Colon (tissue), 2 donors: ENCODE data around the gene USP21.
"Not testable (repeated sequence)": the region's sequence is repeated elsewhere in the genome, so short reads cannot be mapped to it uniquely, and the experiment has no call there.

Experiments used
- FAIRE-seq: peaks from 2 replicates; lab custom pipeline; 2012; peaks lifted over from hg19 to GRCh38; lab: Jason Lieb, UNC
- donor health status: control.
- donor health status: control.

The USP21 gene

GRCh38 chr1:161159087-161159912 is at the start of gene USP21:
Gene USP21, plus strand, starts transcription at chr1:161159500. Its CDS starts 1,141 bp downstream, at chr1:161160641.
- no peak for FAIRE-seq

GRCh38 chr1:161111117-161111516 is 48.2 kb upstream of the USP21 start:
- FAIRE-seq, result no peak

GRCh38 chr1:161111527-161111926 is 47.8 kb upstream of the USP21 start:
- no peak for FAIRE-seq

- FAIRE-seq, result no peak
Measured at GRCh38 chr1:161113915-161114314, 45.4 kb upstream of the USP21 start.

- FAIRE-seq, result no peak
Measured at GRCh38 chr1:161114556-161114955, 44.7 kb upstream of the USP21 start.

GRCh38 chr1:161115132-161115711 is 44.1 kb upstream of the USP21 start:
- FAIRE-seq, result no peak

- not testable (repeated sequence) for FAIRE-seq
Measured at GRCh38 chr1:161115961-161116360, 43.3 kb upstream of the USP21 start.

- FAIRE-seq, result no peak
Measured at GRCh38 chr1:161117759-161118581, 41.3 kb upstream of the USP21 start, which contains the start of the genes NIT1 and PFDN2. Gene NIT1, plus strand, starts transcription at chr1:161118105. Its CDS starts 72 bp downstream, at chr1:161118177. Gene PFDN2, minus strand, starts transcription at chr1:161118037. Its CDS starts 11 bp downstream, at chr1:161118026.

- no peak for FAIRE-seq
Measured at GRCh38 chr1:161119092-161119903, 40.0 kb upstream of the USP21 start.

- no peak for FAIRE-seq
Measured at GRCh38 chr1:161121042-161121650, 38.2 kb upstream of the USP21 start.

- FAIRE-seq, result no peak
Measured at GRCh38 chr1:161121834-161122233, 37.5 kb upstream of the USP21 start.

GRCh38 chr1:161122967-161123366 is 36.3 kb upstream of the USP21 start:
- no peak for FAIRE-seq

GRCh38 chr1:161127649-161128048 is 31.7 kb upstream of the USP21 start:
- FAIRE-seq, result no peak

GRCh38 chr1:161128591-161129420 is 30.5 kb upstream of the USP21 start:
- no peak for FAIRE-seq

GRCh38 chr1:161130266-161130665 is 29.0 kb upstream of the USP21 start:
- no peak for FAIRE-seq

- no peak for FAIRE-seq
Measured at GRCh38 chr1:161131523-161132409, 27.5 kb upstream of the USP21 start.

GRCh38 chr1:161132410-161133219 is 26.7 kb upstream of the USP21 start, which contains the start of gene DEDD:
Gene DEDD, minus strand, starts transcription at chr1:161132667. Its CDS starts 8,205 bp downstream, at chr1:161124462.
- FAIRE-seq, result no peak

- no peak for FAIRE-seq
Measured at GRCh38 chr1:161133220-161133740, 26.0 kb upstream of the USP21 start.
